Mucosa of stomach (tissue), 1 donor: ENCODE data around the gene TMEM191C.
"Not testable (repeated sequence)": the region's sequence is repeated elsewhere in the genome, so short reads cannot be mapped to it uniquely, and the experiment has no call there.

Experiments used
- H3K27me3 ChIP-seq: one replicate; pipeline ENCODE4 v1.7.0; 2013; ENCODE audit warnings: mild to moderate bottlenecking, low read length; ENCODE audit not compliant: control insufficient read depth, insufficient read depth
- H3K36me3 ChIP-seq: one replicate; pipeline ENCODE4 v1.7.0; 2013; ENCODE audit warnings: low read length; ENCODE audit not compliant: control insufficient read depth, insufficient read depth
- H3K4me1 ChIP-seq: one replicate; pipeline ENCODE4 v1.7.0; 2013; ENCODE audit warnings: mild to moderate bottlenecking, low read length; ENCODE audit not compliant: control insufficient read depth, insufficient read depth
- H3K4me3 ChIP-seq: one replicate; pipeline ENCODE4 v1.7.0; 2013; ENCODE audit warnings: low read length
- H3K9ac ChIP-seq: one replicate; pipeline ENCODE4 v1.7.0; 2013; ENCODE audit warnings: mild to moderate bottlenecking, low read length, moderate library complexity
- H3K9me3 ChIP-seq: one replicate; pipeline ENCODE4 v1.7.0; 2013; ENCODE audit warnings: mild to moderate bottlenecking, low read length, moderate library complexity; ENCODE audit not compliant: control insufficient read depth
- donor health status: Pancreatic carcinoma.

Gene TMEM191C

DNA sequence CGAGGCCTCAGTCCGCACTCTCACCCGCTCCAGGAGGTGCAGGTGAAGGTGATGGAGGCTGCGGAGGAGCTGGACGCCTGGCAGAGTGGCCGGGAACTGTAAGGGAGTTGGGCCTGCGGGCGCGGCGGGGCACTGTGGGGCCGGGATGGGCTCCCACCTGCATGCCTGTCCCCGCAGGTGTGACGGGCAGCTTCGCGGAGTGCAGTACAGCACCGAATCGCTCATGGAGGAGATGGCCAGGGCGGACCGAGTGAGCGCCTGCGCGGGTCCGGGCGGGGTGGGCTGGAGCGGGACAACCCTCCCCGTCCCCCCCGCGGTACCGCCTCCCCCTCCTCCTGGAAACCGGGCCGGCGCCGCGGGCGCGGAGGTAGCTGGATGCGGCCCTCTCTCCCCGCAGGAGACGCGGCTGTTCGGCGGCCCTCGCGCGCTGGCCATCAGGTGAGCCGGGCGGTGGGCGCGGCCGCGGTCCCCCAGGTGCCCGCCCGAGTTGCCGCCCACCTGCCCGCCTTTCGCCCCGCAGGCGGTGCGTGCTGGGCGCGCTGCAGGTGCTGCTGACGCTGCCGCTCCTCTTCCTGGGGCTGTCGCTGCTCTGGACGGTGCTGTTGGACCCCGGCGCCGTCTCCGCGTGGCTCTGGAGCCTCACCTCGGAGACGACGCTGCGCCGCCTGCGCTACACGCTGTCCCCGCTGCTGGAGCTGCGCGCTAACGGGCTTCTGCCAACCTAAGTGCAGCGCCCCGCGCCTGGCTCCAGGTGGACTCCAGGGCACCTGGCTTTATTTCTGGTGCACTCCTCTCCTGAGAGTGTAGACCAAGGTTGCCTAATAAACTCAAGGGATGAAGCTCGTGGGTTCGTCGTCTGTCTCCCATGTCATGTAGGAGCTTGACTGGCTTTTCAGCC lies 2.2 kb downstream of the TMEM191C start:
- not testable (repeated sequence) for H3K27me3 ChIP-seq, H3K9me3 ChIP-seq, H3K9ac ChIP-seq, H3K36me3 ChIP-seq, H3K4me3 ChIP-seq, H3K4me1 ChIP-seq

DNA sequence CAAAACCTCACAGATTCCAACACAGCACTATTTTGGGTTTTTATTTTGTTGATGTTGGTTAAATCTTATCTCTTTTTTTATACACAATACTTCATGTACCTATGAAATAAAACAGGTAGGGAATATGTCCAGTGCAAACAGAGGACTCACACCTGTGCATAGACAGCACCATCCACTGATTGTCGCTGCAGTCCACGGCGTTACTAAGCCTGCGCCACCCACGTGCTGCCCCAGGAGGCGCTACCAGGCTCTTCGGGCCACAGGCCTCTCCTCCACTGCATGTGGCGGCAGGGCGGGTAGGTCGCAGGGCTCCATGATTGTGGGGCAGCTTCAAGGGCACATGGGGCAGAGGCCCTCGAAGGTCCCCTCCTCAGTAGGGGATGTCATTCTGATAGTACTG lies 5.8 kb downstream of the TMEM191C start:
- not testable (repeated sequence) for H3K27me3 ChIP-seq, H3K36me3 ChIP-seq, H3K9me3 ChIP-seq

DNA sequence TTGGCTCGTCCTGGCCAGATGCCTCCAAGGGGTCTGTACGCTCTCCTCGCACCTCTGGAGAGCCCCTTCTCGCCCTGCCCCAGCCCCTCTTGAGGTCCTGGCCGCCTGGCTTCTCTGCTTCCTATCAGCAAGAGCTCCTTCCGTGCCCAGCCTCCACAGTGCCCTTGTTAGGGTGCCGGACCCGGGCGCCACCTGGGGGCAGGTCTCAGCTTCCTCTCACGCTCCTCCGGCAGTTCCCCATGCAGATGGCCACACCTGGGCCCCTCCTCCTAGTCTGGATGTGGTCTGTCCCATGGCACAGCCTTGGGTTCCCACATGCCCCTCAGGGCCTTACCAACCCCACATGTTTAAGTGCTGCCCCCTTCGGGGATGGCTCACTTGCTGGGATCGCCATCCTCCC lies 6.5 kb downstream of the TMEM191C start:
- not testable (repeated sequence) for H3K36me3 ChIP-seq, H3K4me3 ChIP-seq, H3K9me3 ChIP-seq, H3K4me1 ChIP-seq, H3K27me3 ChIP-seq, H3K9ac ChIP-seq

More for the DNA sequence above, 5.8 kb downstream of the TMEM191C start:
- not testable (repeated sequence) for H3K4me1 ChIP-seq, H3K4me3 ChIP-seq, H3K9ac ChIP-seq

DNA sequence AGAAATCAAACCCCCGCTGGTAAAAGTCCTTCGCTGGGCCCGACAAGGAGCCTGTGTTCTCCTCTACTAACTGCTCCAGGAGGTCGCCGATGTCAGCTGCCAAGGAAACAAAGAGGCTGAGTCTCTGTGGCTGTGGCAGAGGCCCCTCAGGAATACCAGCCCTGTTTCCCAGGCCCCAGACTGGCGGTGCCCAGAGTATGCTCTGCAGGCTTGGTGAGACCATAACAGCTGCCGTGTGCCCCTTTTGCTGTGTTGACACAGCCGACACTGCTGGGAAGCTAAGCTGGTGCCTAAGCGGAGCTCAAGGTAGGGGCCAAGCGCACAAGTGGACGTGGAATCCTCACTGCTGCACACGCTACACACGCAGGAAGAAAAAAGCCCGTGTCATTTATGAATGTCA lies 16.9 kb downstream of the TMEM191C start:
- not testable (repeated sequence) for H3K9ac ChIP-seq, H3K27me3 ChIP-seq, H3K9me3 ChIP-seq, H3K36me3 ChIP-seq, H3K4me3 ChIP-seq, H3K4me1 ChIP-seq

DNA sequence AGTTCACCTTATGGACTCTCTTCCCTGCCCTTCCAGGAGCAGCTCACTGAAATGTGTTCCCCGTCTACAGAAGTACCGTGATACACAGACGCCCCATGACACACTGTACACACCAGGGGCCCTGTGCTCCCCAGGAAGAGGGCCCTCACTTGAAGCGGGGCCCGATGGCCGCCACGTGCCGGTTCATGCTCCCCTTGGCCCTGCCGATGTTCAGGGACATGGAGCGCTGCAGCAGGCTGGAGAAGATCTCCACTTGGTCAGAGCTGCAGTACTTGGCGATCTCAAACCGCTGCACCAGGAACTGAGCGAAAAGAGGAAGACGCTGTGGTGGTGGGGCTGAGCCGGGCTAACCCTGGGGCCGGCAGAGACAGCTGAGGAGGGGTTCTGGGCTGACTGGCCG lies 20.5 kb downstream of the TMEM191C start:
- H3K9ac ChIP-seq, H3K9me3 ChIP-seq, H3K27me3 ChIP-seq, H3K4me1 ChIP-seq, H3K36me3 ChIP-seq, H3K4me3 ChIP-seq: not testable (repeated sequence)

GRCh38 chr22:21489149-21489680 lies 22.0 kb downstream of the TMEM191C start:
- not testable (repeated sequence) for H3K9me3 ChIP-seq, H3K36me3 ChIP-seq, H3K9ac ChIP-seq, H3K27me3 ChIP-seq, H3K4me1 ChIP-seq, H3K4me3 ChIP-seq

DNA sequence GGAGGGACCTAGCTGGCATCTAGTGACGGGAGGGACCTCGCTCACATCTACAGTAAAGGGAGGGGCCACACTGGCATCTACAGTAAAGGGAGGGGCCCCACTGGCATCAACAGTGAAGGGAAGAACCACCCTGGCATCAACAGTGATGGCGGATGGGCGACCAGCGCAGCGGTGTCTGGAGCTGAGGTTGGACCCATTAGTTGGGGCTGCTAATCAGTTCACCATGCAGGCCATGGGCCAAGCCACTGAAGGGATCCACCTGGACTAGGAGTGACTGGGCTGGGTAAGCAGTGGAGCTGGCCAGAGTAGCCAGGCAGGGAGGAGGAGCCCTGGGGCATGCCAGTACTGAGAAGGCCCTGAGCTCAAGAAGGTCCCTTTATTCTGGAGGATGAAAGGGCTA lies 23.4 kb downstream of the TMEM191C start:
- H3K4me1 ChIP-seq, H3K9me3 ChIP-seq, H3K36me3 ChIP-seq, H3K4me3 ChIP-seq, H3K27me3 ChIP-seq, H3K9ac ChIP-seq: not testable (repeated sequence)

GRCh38 chr22:21492271-21492670 lies 25.1 kb downstream of the TMEM191C start:
- not testable (repeated sequence) for H3K36me3 ChIP-seq, H3K9me3 ChIP-seq, H3K27me3 ChIP-seq, H3K4me1 ChIP-seq, H3K9ac ChIP-seq, H3K4me3 ChIP-seq

DNA sequence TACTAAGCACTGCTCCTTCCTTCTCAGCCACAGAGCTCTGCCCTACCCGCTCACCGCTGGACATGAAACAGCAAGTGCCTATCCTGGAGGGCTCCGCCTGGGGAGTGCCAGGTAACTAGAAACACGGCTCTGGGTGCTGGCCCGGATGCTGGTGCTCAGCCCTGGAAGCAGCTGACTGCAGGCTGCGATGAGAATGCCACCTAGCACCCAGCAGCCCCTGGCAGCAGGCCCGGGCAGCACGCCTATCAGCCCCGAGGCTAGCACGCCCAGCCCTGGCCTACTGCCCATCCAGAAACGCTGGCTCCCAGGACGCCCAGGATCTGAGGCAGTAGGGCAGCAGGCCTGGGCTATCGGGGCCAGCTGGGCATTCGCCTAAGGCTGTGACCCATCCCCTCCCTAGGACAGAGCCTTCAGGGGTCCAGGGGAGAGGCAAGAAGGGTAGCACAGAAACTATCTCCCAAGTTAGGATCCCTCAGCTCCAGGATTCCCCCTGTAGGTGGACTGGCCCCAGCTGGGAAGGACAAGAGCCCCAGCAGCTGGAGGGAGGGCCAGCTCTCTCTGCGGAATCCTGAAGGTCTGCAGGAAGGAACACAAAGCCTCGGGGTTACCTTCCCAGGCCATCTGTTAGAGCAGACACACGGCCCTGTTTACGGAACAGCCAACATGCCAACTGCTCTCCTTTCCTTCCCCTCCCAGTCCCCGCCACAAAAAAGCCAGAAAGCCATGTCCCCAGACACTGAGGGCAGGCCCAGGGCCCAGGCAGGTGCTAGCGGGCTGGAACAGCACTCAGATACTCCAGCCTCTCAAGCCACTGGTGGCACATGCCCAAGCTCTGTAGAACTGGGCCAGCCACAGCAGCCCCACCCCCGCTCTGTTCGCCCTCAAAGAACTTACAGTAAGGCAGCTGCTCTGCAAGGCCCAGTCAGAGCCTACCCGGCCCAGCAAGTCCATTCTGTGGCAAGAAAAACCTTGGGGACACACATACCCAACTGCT lies 26.9 kb downstream of the TMEM191C start:
- not testable (repeated sequence) for H3K9me3 ChIP-seq, H3K27me3 ChIP-seq, H3K9ac ChIP-seq, H3K36me3 ChIP-seq, H3K4me3 ChIP-seq, H3K4me1 ChIP-seq

DNA sequence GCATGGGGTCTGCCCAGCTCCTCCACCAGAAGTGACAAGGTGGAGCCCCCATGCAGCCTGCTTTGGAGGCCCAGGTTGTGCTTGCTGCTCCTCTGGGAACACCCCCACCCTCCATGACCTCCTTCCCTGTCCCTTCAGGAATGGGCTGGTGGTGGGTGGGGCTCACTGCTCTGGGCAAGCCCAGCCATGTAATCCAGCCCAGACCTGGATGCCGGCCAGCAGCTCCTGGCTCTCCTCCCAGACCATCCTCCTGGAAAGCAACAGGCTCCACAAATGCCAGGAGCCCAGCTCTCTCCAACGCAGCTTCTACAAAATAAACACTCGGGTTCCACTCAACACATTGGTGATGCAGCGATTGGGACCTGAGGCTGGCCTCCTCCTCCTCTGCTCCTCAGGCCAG lies 30.8 kb downstream of the TMEM191C start:
- not testable (repeated sequence) for H3K36me3 ChIP-seq, H3K4me3 ChIP-seq, H3K9me3 ChIP-seq, H3K9ac ChIP-seq, H3K4me1 ChIP-seq, H3K27me3 ChIP-seq

DNA sequence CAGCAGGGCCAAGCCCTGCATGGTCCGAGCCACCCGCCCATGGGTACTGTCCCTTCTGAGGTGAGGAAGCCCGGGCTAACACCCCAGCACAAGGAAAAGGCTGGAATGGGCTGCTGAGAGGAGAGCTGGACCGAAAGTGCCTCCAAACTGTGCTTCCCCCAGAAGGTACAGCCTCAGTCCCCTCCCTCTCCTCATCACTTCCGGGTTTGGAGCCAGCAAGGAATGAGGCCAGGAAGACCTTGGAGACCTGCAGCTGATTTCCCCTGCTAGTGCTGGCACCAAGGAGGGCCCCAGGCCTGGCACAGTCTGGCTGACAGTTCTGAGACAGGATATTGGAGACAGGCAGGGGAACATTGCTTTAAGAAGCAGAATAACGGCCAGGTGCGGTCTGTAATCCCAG lies 31.3 kb downstream of the TMEM191C start:
- H3K4me3 ChIP-seq, H3K4me1 ChIP-seq, H3K36me3 ChIP-seq, H3K27me3 ChIP-seq, H3K9ac ChIP-seq, H3K9me3 ChIP-seq: not testable (repeated sequence)
